GM12878 (cell line): ENCODE measurements around the gene GCC1.

Source experiments
- BRCA1 ChIP-seq: IDR thresholded peaks from 2 replicates; pipeline ENCODE4 v1.6.1; 2011; ENCODE audit warnings: low read depth, low read length, improper control_type of control experiment
- CTCF ChIP-seq, 3 experiments: IDR thresholded peaks in 2 of 3; conservative IDR thresholded peaks in 1 of 3; 2 replicates each; pipeline ENCODE4 v1.5.1; 2011; ENCODE audit warnings: low read depth in 3 of 3, low read length in 3 of 3, mild to moderate bottlenecking in 3 of 3, control low read depth in 2 of 3, moderate library complexity in 2 of 3, inconsistent platforms in 1 of 3, mixed read lengths in 1 of 3; ENCODE audit not compliant: control insufficient read depth in 2 of 3, insufficient read depth in 1 of 3; ENCODE audit errors: extremely low read depth in 1 of 3
- EZH2 ChIP-seq: IDR thresholded peaks from 2 replicates; pipeline ENCODE4 v1.6.1; 2012; ENCODE audit warnings: low read depth, mild to moderate bottlenecking, control low read depth, inconsistent platforms, low read length, borderline replicate concordance; ENCODE audit not compliant: control insufficient read depth
- FOS ChIP-seq: IDR thresholded peaks from 3 replicates; pipeline ENCODE4 v1.6.1; 2011; ENCODE audit warnings: borderline replicate concordance; ENCODE audit not compliant: insufficient read length; ENCODE audit errors: extremely low read depth
- KDM1A ChIP-seq: fragments of 200-600 bp; sonication (generic); IDR thresholded peaks from 2 replicates; pipeline ENCODE4 v1.6.1; 2016; ENCODE audit warnings: borderline replicate concordance
- MAX ChIP-seq: IDR thresholded peaks from 2 replicates; pipeline ENCODE4 v1.6.1; 2012; ENCODE audit warnings: low read depth, low read length, improper control_type of control experiment
- SRF ChIP-seq, 2 experiments: IDR thresholded peaks; 2 replicates each; pipeline ENCODE4 v1.6.1; 2011; ENCODE audit warnings: low read depth in 2 of 2, low read length in 2 of 2, mild to moderate bottlenecking in 1 of 2, moderate library complexity in 1 of 2
- STAT1 ChIP-seq: fragments of 450-650 bp; conservative IDR thresholded peaks from 2 replicates; pipeline ENCODE4 v1.6.1; 2014; ENCODE audit warnings: antibody characterized with exemption, mild to moderate bottlenecking
- TF ChIP-seq, protein P1 (sequence below): fragments of 450-650 bp; formaldehyde crosslinking; IDR thresholded peaks from 2 replicates; pipeline ENCODE4 v1.5.0; 2022; ENCODE audit warnings: mild to moderate bottlenecking, missing genetic modification characterization
- TF ChIP-seq, protein P2 (sequence below): IDR thresholded peaks from 2 replicates; pipeline ENCODE4 v1.6.1; 2011; ENCODE audit warnings: low read depth, low read length, improper control_type of control experiment, borderline replicate concordance

GRCh38 chr7:127588019-127588696 is 2.8 kb upstream of the GCC1 start, which contains the start of gene ARF5:
- TF ChIP-seq FOS (no peak), CTCF (IDR thresholded peaks at IDR 0.05 in 2 of 3, conservative IDR thresholded peaks at IDR 0.05 in 1 of 3; ENCODE audit: control insufficient read depth in 2 of 3, extremely low read depth in 1 of 3, insufficient read depth in 1 of 3, low read depth in 3 of 3, low read length in 3 of 3) (no peak), STAT1 (no peak), EZH2 (no peak), MAX (no peak), KDM1A (no peak), BRCA1 (no peak), SRF (IDR thresholded peaks at IDR 0.05; ENCODE audit: low read depth in 2 of 2, low read length in 2 of 2) (0 out of 4 replicates have a peak, but pooled peaks of 1 of the 2 experiments have one; percentile 59)
- TF ChIP-seq, protein P1, sequence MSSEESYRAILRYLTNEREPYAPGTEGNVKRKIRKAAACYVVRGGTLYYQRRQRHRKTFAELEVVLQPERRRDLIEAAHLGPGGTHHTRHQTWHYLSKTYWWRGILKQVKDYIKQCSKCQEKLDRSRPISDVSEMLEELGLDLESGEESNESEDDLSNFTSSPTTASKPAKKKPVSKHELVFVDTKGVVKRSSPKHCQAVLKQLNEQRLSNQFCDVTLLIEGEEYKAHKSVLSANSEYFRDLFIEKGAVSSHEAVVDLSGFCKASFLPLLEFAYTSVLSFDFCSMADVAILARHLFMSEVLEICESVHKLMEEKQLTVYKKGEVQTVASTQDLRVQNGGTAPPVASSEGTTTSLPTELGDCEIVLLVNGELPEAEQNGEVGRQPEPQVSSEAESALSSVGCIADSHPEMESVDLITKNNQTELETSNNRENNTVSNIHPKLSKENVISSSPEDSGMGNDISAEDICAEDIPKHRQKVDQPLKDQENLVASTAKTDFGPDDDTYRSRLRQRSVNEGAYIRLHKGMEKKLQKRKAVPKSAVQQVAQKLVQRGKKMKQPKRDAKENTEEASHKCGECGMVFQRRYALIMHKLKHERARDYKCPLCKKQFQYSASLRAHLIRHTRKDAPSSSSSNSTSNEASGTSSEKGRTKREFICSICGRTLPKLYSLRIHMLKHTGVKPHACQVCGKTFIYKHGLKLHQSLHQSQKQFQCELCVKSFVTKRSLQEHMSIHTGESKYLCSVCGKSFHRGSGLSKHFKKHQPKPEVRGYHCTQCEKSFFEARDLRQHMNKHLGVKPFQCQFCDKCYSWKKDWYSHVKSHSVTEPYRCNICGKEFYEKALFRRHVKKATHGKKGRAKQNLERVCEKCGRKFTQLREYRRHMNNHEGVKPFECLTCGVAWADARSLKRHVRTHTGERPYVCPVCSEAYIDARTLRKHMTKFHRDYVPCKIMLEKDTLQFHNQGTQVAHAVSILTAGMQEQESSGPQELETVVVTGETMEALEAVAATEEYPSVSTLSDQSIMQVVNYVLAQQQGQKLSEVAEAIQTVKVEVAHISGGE (CRISPR knock-in tag) = no peak
- TF ChIP-seq, protein P2, sequence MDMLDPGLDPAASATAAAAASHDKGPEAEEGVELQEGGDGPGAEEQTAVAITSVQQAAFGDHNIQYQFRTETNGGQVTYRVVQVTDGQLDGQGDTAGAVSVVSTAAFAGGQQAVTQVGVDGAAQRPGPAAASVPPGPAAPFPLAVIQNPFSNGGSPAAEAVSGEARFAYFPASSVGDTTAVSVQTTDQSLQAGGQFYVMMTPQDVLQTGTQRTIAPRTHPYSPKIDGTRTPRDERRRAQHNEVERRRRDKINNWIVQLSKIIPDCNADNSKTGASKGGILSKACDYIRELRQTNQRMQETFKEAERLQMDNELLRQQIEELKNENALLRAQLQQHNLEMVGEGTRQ = no peak
